Endothelial cell of umbilical vein (primary cell): ENCODE measurements around the gene LOXL4. TPM values are rescaled to one million over a fixed set of nuclear protein-coding genes. Genes with fewer than 3 reads are reported as not detected.

Experiments
- BruUV-seq: library from RNA; stranded (reverse); fragments of 400-500 nt; replicated peaks from 2 replicates; lab custom pipeline; 2021; lab: Mats Ljungman, UMichigan
- CTCF ChIA-PET: fragments of 300-600, 350-600 bp; sonication (Branson Sonifier 250); formaldehyde crosslinking; loops from one replicate; lab custom pipeline; 2021; ENCODE audit warnings: antibody characterized with exemption, inconsistent platforms; lab: Charles Lee
- POLR2A ChIA-PET: fragments of 300-600, 350-600 bp; sonication (Branson Sonifier 250); formaldehyde crosslinking; loops from one replicate; lab custom pipeline; 2021; ENCODE audit warnings: antibody characterized with exemption, inconsistent platforms; lab: Charles Lee
- DNase-seq: peaks from one replicate; pipeline ENCODE4 v3.0.0-alpha.2; 2011; ENCODE audit warnings: low read depth, low spot score
- FAIRE-seq: peaks from 2 replicates; lab custom pipeline; 2011; peaks lifted over from hg19 to GRCh38; lab: Jason Lieb, UNC
- H2AFZ ChIP-seq: 2 replicates; pipeline ENCODE4 v1.6.0; 2012; ENCODE audit warnings: low read depth, low read length, control low read depth, inconsistent platforms
- H3K27ac ChIP-seq: 2 replicates; pipeline ENCODE4 v1.5.1; 2011; ENCODE audit warnings: low read depth, mild to moderate bottlenecking, control low read depth, low read length, moderate library complexity; ENCODE audit not compliant: insufficient read depth
- H3K27me3 ChIP-seq, 2 experiments: 2 replicates each; pipeline versions ENCODE4 v1.6.0 to v1.6.1; 2011; ENCODE audit warnings: low read length in 2 of 2, mixed read lengths in 1 of 2; ENCODE audit not compliant: control insufficient read depth in 2 of 2, insufficient read depth in 2 of 2
- H3K36me3 ChIP-seq, 2 experiments: 2 replicates in 1 of 2; 3 replicates in 1 of 2; pipeline ENCODE4 v1.5.1; 2011; ENCODE audit warnings: low read length in 2 of 2, mild to moderate bottlenecking in 1 of 2, moderate library complexity in 1 of 2; ENCODE audit not compliant: control insufficient read depth in 2 of 2, insufficient read depth in 2 of 2; ENCODE audit errors: extremely low read depth in 1 of 2
- H3K4me1 ChIP-seq: 3 replicates; pipeline ENCODE4 v1.5.1; 2011; ENCODE audit warnings: mild to moderate bottlenecking, low read length; ENCODE audit not compliant: control insufficient read depth, insufficient read depth; ENCODE audit errors: extremely low read depth
- H3K4me2 ChIP-seq: 2 replicates; pipeline ENCODE4 v1.6.1; 2011; ENCODE audit warnings: low read length, control low read depth, mixed read lengths; ENCODE audit not compliant: insufficient read depth
- H3K4me3 ChIP-seq, 3 experiments: fragments of 200-600 bp in 1 of 3; sonication (generic), shearing (Covaris generic) in 1 of 3; replicated peaks in 1 of 3; 2 replicates each; pipeline ENCODE4 v1.5.1; 2011 to 2016; ENCODE audit warnings: control low read depth in 3 of 3, low read length in 3 of 3, mild to moderate bottlenecking in 2 of 3, inconsistent platforms in 1 of 3, low read depth in 1 of 3, moderate library complexity in 1 of 3; ENCODE audit not compliant: insufficient read depth in 1 of 3
- H3K79me2 ChIP-seq: 2 replicates; pipeline ENCODE4 v1.6.0; 2012; ENCODE audit warnings: low read length, inconsistent platforms; ENCODE audit not compliant: control insufficient read depth, insufficient read depth
- H3K9ac ChIP-seq: replicated peaks from 2 replicates; pipeline ENCODE3; 2011; ENCODE audit warnings: low read length, control low read depth; ENCODE audit not compliant: insufficient read depth; ENCODE audit errors: extremely low read depth
- H3K9me1 ChIP-seq: replicated peaks from 3 replicates; pipeline ENCODE4 v1.6.0; 2011; ENCODE audit warnings: mild to moderate bottlenecking, low read length; ENCODE audit not compliant: control insufficient read depth, insufficient read depth; ENCODE audit errors: extremely low read depth
- H3K9me3 ChIP-seq: replicated peaks from 2 replicates; pipeline ENCODE4 v1.5.1; 2012; ENCODE audit warnings: low read length, inconsistent platforms; ENCODE audit not compliant: control insufficient read depth, insufficient read depth
- H4K20me1 ChIP-seq: replicated peaks from 2 replicates; pipeline ENCODE3; 2011; ENCODE audit warnings: mild to moderate bottlenecking, low read length; ENCODE audit not compliant: control insufficient read depth, insufficient read depth; ENCODE audit errors: extremely low read depth
- CTCF ChIP-seq, 2 donors: IDR thresholded peaks; 1 replicate in 1 of 2; 2 replicates in 1 of 2; pipeline ENCODE4 v1.5.1; 2011; ENCODE audit warnings: low read length in 2 of 2, mild to moderate bottlenecking in 2 of 2, moderate library complexity in 2 of 2, control low read depth in 1 of 2, inconsistent platforms in 1 of 2, low read depth in 1 of 2; ENCODE audit not compliant: insufficient read depth in 1 of 2; ENCODE audit errors: extremely low read depth in 1 of 2
- FOS ChIP-seq: IDR thresholded peaks from 2 replicates; pipeline ENCODE4 v1.6.1; 2011; ENCODE audit warnings: mild to moderate bottlenecking, low read length, moderate library complexity, borderline replicate concordance; ENCODE audit not compliant: insufficient read depth
- JUN ChIP-seq: IDR thresholded peaks from 2 replicates; pipeline ENCODE4 v1.6.1; 2011; ENCODE audit warnings: borderline replicate concordance, low read depth; ENCODE audit not compliant: insufficient read length, insufficient read depth
- MAX ChIP-seq: IDR thresholded peaks from 2 replicates; pipeline ENCODE4 v1.6.1; 2011; ENCODE audit not compliant: insufficient read depth, insufficient read length
- MYC ChIP-seq: IDR thresholded peaks from one replicate; pipeline ENCODE4 v1.6.1; 2011; ENCODE audit warnings: mild to moderate bottlenecking, low read depth, low read length
- POLR2A ChIP-seq: IDR thresholded peaks from 2 replicates; pipeline ENCODE4 v1.6.1; 2012; ENCODE audit warnings: low read depth, mild to moderate bottlenecking, control low read depth, low read length
- POLR2AphosphoS5 ChIP-seq: IDR thresholded peaks from 2 replicates; pipeline ENCODE4 v1.6.1; 2012; ENCODE audit warnings: low read depth, mild to moderate bottlenecking, control low read depth, low read length, moderate library complexity; ENCODE audit not compliant: insufficient read depth
- dilution Hi-C: fragments of 300-500 bp; cut with MboI; formaldehyde crosslinking; loops from one replicate; pipeline ENCODE4 v1.15.0; 2019; ENCODE audit warnings: low sequenced_read_pairs; ENCODE audit not compliant: extremely low pct_ligation_motif_present
- intact Hi-C: fragments of 100-400 bp; cut with micrococcal nuclease; formaldehyde crosslinking; loops from one replicate; pipeline ENCODE4 v1.10.0; 2022
- polyA plus RNA-seq, 4 experiments: library from polyadenylated mRNA; depleted of rRNA in 3 of 4; stranded (reverse) in 3 of 4; unstranded in 1 of 4; fragments of >200 nt; gene quantifications; 2 replicates each; pipeline versions ENCODE4 v1.2.1 to v1.2.3, GENCODE V29; 2011 to 2012; ENCODE audit warnings: missing spikeins in 1 of 4
- total RNA-seq: library from RNA; stranded (reverse); gene quantifications from 2 replicates; pipeline ENCODE4 v1.2.3, GENCODE V29; 2021

LOXL4 gene
- total and polyA plus RNA-seq, 2 donors (not counting 3 experiments of a cell fraction or from before 2014, with no cell fraction given): 1.4 to 1.9 TPM

GRCh38 chr10:98264378-98265065 is 3.5 kb downstream of the LOXL4 start:
- CTCF ChIA-PET: interaction anchor here (1.1 to 6.3 kb wide), 4 partner anchors 11 to 982 kb away, joined by 3 to 73 read pairs (median 5); no protein-coding TSS in a partner anchor

GRCh38 chr10:98263088-98263487 is 4.9 kb downstream of the LOXL4 start:
- POLR2A ChIA-PET: no interaction called here

More at GRCh38 chr10:98264378-98265065, 3.5 kb downstream of the LOXL4 start:
- Histone ChIP-seq H3K9me3 (no peaks in the 10 kb centered on the region), H3K27ac (no peak overlapping the region), H3K4me1 (peaks cover 9% of the 10 kb centered on the region), H3K27me3 (no peaks in the 10 kb centered on the region), H3K36me3 (no peaks in the 10 kb centered on the region), H3K79me2 (no peaks in the 10 kb centered on the region), H3K4me2 (no peak overlapping the region), H2AFZ (no peak overlapping the region), H3K4me3 (no peak overlapping the region), H3K9me1 (no peaks in the 10 kb centered on the region), H3K9ac (no peak overlapping the region), H4K20me1 (no peaks in the 10 kb centered on the region)
- intact Hi-C loops (loop anchor here (5.0 kb wide), 1 partner anchor 398 kb away; no protein-coding TSS in a partner anchor), dilution Hi-C loops (no loop called here)
- no TSS peak for BruUV-seq
- no peak for FAIRE-seq
- TF ChIP-seq POLR2A (no peak), FOS (no peak), JUN (no peak), MYC (no peak), POLR2AphosphoS5 (no peak)
- DNase-seq: no peak
- POLR2A ChIA-PET: no interaction called here

More at GRCh38 chr10:98263088-98263487, 4.9 kb downstream of the LOXL4 start:
- CTCF ChIA-PET: interaction anchor here (0.6 to 6.3 kb wide), 13 partner anchors 15 to 1014 kb away, joined by 3 to 73 read pairs (median 4); no protein-coding TSS in a partner anchor
- Histone ChIP-seq H4K20me1 (no peaks in the 10 kb centered on the region), H3K9ac (no peak overlapping the region), H3K4me3 (no peak overlapping the region), H3K9me1 (no peaks in the 10 kb centered on the region), H3K27me3 (no peaks in the 10 kb centered on the region), H3K27ac (no peak overlapping the region), H3K4me2 (no peak overlapping the region), H3K4me1 (no peaks in the 10 kb centered on the region), H2AFZ (no peak overlapping the region), H3K79me2 (no peaks in the 10 kb centered on the region), H3K36me3 (no peaks in the 10 kb centered on the region), H3K9me3 (no peaks in the 10 kb centered on the region)
- DNase-seq: no peak
- intact Hi-C loops: loop anchor here (2.0 to 5.0 kb wide), 2 partner anchors 160 to 399 kb away; no protein-coding TSS in a partner anchor
- BruUV-seq: no TSS peak
- dilution Hi-C loops: no loop called here
- no peak for TF ChIP-seq POLR2A
- no peak for TF ChIP-seq MYC
- no peak for TF ChIP-seq JUN
- TF ChIP-seq CTCF (IDR thresholded peaks at IDR 0.05; ENCODE audit: extremely low read depth in 1 of 2, insufficient read depth in 1 of 2, low read depth in 1 of 2, low read length in 2 of 2): no peak
- no peak for TF ChIP-seq POLR2AphosphoS5
- TF ChIP-seq MAX: no peak
- FAIRE-seq: no peak
